ENCODE data around the gene KCNE4.

Gene KCNE4

GRCh38 chr2:223088866-223089265, 36.9 kb downstream of the KCNE4 start:
- no peak for FAIRE-seq

GRCh38 chr2:223090039-223090438, 38.0 kb downstream of the KCNE4 start:
- FAIRE-seq, result no peak

- no peak for FAIRE-seq
These were observed 38.7 kb downstream of the KCNE4 start for GRCh38 chr2:223090540-223091235.

DNA sequence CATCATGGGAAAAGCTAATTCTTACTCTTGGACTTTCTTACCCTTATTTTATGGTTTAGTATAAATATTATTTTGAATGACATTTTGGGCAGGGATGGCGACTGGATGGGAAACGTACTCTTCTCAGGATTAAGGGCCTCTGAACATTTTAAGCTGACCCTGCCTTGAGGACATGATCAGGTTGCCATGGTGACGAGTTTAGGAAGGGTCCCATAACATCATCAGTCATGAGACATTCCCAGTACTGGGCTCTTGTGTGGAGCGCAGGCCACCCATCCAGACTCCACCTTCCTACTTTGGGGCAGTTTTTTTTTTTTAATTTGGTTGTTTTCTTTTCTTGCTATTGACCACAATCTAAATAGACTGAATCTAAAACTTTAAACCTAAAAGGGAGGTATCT, 40.7 kb downstream of the KCNE4 start:
- no peak for FAIRE-seq

DNA sequence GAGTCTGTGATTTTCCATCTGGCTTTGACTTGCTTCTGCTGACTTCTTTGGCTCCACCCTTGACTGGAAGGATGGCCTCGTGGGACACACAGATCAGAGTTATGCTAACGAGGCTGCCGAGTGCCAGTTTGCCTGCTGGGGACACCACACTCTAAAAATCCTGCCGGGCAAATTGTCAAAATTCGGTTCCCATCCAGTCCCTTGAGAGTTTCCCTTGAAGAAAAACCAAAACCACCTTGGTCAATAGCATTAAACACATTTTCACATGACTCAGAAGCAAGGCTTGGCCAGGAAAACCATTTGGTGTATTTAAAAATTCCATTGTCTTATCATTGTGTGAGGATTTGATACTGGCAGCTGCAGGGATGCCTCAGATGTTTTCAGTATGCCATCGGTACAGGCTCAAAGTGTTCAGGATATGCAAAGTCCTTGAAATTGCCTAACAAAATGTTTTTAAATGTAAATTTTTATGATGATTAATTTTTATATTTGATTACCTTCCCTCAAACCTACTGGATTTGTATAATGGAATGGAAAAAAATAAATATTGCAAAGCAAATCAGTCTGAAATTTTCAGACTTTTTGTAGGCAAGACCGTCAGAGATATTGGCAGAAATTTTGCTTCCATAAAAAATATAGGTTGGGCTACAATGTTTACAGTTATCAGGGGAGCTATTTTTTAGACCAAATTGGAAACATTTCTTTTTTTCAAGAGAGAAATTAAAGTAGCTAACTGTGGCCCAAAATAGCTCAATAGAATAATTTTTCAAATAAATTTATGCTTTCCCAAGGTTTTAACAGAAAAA, 41.6 kb downstream of the KCNE4 start:
- no peak for FAIRE-seq

- no peak for FAIRE-seq
These were observed 43.2 kb downstream of the KCNE4 start for GRCh38 chr2:223095207-223095606.

- FAIRE-seq, result no peak
These were observed 44.4 kb downstream of the KCNE4 start for GRCh38 chr2:223096235-223096970.

DNA sequence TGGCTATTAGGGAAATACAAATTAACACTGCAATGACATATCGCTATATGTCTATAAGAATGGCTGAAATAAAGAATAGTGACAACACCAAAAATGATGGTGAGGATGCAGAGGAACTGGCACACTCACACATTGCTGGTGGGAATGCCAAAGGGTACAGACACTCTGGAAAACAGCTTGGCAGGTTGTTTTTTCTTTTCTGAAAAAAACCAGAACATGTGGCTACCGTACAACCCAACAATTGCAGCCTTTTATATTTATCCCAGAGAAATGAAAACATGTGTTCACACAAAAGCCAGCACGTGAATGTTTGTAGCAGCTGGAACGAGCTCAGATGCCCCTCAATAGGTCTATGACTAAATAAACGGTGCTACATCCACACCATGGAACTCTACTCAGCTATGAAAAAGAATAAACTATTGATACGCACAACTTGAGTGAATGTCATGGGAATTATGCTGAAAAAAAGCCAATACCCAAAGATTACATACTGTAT, 45.9 kb downstream of the KCNE4 start:
- FAIRE-seq, result no peak

DNA sequence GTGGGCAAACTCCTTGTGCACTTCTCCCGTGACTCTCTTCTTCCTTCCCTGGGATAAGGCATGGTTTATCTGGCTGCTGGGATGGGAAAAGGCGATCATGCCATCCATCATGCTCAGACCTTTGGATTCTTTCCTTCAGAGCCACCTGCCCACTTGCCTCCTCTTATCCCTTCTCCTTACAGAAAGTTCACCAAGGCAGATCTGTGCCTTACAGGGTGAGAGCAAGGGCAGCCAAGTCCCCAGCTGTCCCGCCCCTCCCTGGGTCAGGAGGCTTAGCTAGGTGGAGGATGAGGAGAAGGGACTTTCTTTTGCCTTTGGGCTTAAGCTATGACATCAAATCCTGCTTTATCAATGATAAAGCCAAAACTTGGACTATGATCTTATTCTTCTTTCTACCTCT, 47.6 kb downstream of the KCNE4 start:
- FAIRE-seq, result no peak

GRCh38 chr2:223100061-223100511, 48.1 kb downstream of the KCNE4 start:
- no peak for FAIRE-seq

DNA sequence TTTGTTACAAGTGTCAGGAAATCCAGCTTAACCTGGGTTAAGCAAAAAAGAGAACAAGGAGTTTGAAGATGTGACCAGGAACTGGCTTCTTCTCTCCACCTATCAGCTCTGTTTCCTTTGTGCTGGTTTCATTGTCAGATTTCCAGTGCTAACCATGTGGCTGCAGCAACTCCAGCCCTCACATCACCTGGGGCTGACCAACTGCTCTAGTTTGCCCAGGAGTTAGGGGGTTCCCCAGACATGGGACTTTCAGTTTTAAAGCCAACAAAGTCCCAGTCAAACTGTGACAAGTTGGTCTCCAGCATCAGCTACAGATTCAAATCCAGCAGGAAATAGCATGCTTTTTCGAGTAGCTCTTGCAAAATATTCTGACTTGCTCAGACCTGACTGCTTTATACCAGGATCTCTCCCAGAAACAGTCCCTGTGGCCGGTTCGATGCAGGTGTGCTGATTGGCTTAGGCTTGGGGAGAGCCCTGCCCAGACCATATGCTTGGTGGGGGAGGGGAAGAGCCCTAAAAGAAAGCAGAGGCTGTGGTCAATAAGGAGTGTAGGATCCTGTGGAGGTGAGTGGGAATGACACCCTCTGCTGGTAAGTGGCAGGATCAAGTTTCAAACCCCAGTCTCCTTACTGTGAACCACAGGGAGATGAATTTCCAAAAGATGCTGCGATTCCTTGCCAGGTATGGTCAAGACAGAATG, 49.5 kb downstream of the KCNE4 start:
- FAIRE-seq, result no peak

GRCh38 chr2:223102040-223102400, 50.0 kb downstream of the KCNE4 start:
- FAIRE-seq, result no peak

- no peak for FAIRE-seq
These were observed 50.5 kb downstream of the KCNE4 start for GRCh38 chr2:223102450-223102849.

DNA sequence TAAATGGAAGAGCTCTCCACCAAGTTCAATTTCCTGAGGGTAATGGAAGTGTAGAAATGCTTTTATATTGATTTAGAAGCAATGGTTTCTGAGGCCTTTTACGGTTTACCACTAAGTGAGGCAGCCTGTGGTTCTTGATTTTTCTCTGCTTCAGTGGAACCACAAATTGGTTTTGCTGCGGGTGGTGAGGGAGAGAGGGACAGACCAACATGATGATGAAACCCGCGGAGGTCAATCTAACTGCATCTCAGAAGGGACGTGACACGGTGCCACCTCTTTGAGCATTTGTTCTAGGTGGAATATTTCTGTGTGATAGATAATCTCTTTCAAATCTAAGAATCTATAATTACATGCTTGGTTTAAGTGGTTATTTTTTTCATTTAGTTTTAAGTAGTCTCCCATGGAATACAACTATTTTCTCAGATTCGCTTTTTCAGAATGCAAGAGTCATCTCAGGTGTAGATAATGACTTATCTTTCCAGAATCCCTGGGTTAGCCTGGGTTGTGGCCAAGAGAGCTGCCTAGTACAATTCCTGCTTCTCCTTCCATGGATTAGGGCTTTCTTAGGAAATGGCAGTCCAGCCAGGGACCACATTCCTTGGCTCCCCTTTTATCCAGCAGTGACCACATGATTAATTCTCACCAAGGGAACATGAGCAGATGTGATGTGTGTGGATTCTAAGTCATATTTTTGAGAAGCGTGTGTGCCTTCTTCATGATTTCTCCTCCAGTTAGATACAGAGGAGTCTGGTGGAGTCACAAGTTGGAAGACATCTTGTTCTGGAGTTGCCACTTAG, 52.5 kb downstream of the KCNE4 start:
- no peak for FAIRE-seq
